Effector memory CD4-positive, alpha-beta T cell (primary cell): ENCODE data around the gene HLTF.

Experiments
- DNase-seq, 3 donors: peaks; one replicate each; pipeline ENCODE4 v3.0.0-alpha.2; 2020
- H3K27ac ChIP-seq: 2 replicates; pipeline ENCODE4 v1.7.0; 2013; ENCODE audit warnings: mild to moderate bottlenecking, low read length, moderate library complexity; ENCODE audit not compliant: insufficient read depth, poor library complexity, severe bottlenecking
- H3K27me3 ChIP-seq: replicated peaks from 2 replicates; pipeline ENCODE4 v1.7.0; 2013; ENCODE audit warnings: mild to moderate bottlenecking, low read length; ENCODE audit not compliant: insufficient read depth, control insufficient read depth, poor library complexity, severe bottlenecking
- H3K36me3 ChIP-seq: 2 replicates; pipeline ENCODE4 v1.7.0; 2013; ENCODE audit warnings: mild to moderate bottlenecking, low read length, moderate library complexity; ENCODE audit not compliant: control insufficient read depth, insufficient read depth
- H3K4me1 ChIP-seq: 2 replicates; pipeline ENCODE4 v1.7.0; 2013; ENCODE audit warnings: low read length, mild to moderate bottlenecking; ENCODE audit not compliant: control insufficient read depth, insufficient read depth, poor library complexity, severe bottlenecking
- H3K4me3 ChIP-seq: 2 replicates; pipeline ENCODE4 v1.7.0; 2013; ENCODE audit warnings: low read length, low read depth, mild to moderate bottlenecking; ENCODE audit not compliant: insufficient read depth, poor library complexity, severe bottlenecking
- H3K9me3 ChIP-seq: 2 replicates; pipeline ENCODE4 v1.7.0; 2013; ENCODE audit warnings: mild to moderate bottlenecking, low read length, moderate library complexity; ENCODE audit not compliant: control insufficient read depth
- total RNA-seq, 3 donors: gene quantifications; one replicate each; lab custom pipeline; 2026; lab: John Stamatoyannopoulos, UW

Gene HLTF
- total RNA-seq = 15.1 to 20.1 (median 15.2) reads per million in 3 donors

- H3K9me3 ChIP-seq = no peaks in the 10 kb centered on the region
- H3K4me3 ChIP-seq = peak within 1 kb of the TSS; percentile 90
- DNase-seq = peak; percentile 80 to 85 (median 83)
- H3K36me3 ChIP-seq = no peaks in the 10 kb centered on the region
- peak within 1 kb of the TSS; percentile 54 for H3K27ac ChIP-seq
- H3K27me3 ChIP-seq = no peaks in the 10 kb centered on the region
- H3K4me1 ChIP-seq = no peaks in the 10 kb centered on the region
Observed at GRCh38 chr3:149086232-149086988, at the start of gene HLTF. Gene HLTF, minus strand, starts transcription at chr3:149086533. Its CDS starts 197 bp downstream, at chr3:149086336.

- Histone ChIP-seq H3K36me3 (no peaks in the 10 kb centered on the region), H3K4me3 (no peak overlapping the region), H3K4me1 (peaks cover 21% of the 10 kb centered on the region), H3K9me3 (no peaks in the 10 kb centered on the region), H3K27ac (no peak overlapping the region), H3K27me3 (no peaks in the 10 kb centered on the region)
- DNase-seq = no peak
Observed at GRCh38 chr3:149134575-149134974, 48.2 kb upstream of the HLTF start.

GRCh38 chr3:149131589-149131988, 45.3 kb upstream of the HLTF start:
- no peak for DNase-seq
- Histone ChIP-seq H3K9me3 (no peaks in the 10 kb centered on the region), H3K4me3 (no peak overlapping the region), H3K4me1 (peaks cover 21% of the 10 kb centered on the region), H3K27me3 (no peaks in the 10 kb centered on the region), H3K27ac (no peak overlapping the region), H3K36me3 (no peaks in the 10 kb centered on the region)

- Histone ChIP-seq H3K4me1 (peaks cover 21% of the 10 kb centered on the region), H3K27me3 (no peaks in the 10 kb centered on the region), H3K36me3 (no peaks in the 10 kb centered on the region), H3K27ac (peak within 1 kb of the TSS; percentile 71), H3K4me3 (peak within 1 kb of the TSS; percentile 97), H3K9me3 (no peaks in the 10 kb centered on the region)
- peak; percentile 71 to 81 (median 72) for DNase-seq
Observed at GRCh38 chr3:149129326-149130205, 43.2 kb upstream of the HLTF start, which contains the start of gene HPS3. Gene HPS3, plus strand, starts transcription at chr3:149129638. Its CDS starts 86 bp downstream, at chr3:149129724.

- DNase-seq = no peak
- Histone ChIP-seq H3K4me3 (peak overlapping the region; percentile 97), H3K36me3 (no peaks in the 10 kb centered on the region), H3K27me3 (no peaks in the 10 kb centered on the region), H3K9me3 (no peaks in the 10 kb centered on the region), H3K27ac (peak overlapping the region; percentile 71), H3K4me1 (peaks cover 21% of the 10 kb centered on the region)
Observed at GRCh38 chr3:149128821-149129220, 42.5 kb upstream of the HLTF start.

- no peaks in the 10 kb centered on the region for H3K36me3 ChIP-seq
Observed at GRCh38 chr3:149122721-149123578, 36.6 kb upstream of the HLTF start.

GRCh38 chr3:149120051-149120972, 34.0 kb upstream of the HLTF start:
- H3K27ac ChIP-seq = no peak overlapping the region
- H3K4me3 ChIP-seq = no peak overlapping the region
- H3K4me1 ChIP-seq = no peaks in the 10 kb centered on the region
- H3K36me3 ChIP-seq = no peaks in the 10 kb centered on the region
- no peaks in the 10 kb centered on the region for H3K9me3 ChIP-seq
- no peak for DNase-seq
- H3K27me3 ChIP-seq = no peaks in the 10 kb centered on the region

More at GRCh38 chr3:149122721-149123578, 36.6 kb upstream of the HLTF start:
- no peak for DNase-seq
- no peaks in the 10 kb centered on the region for H3K4me1 ChIP-seq
- no peak overlapping the region for H3K4me3 ChIP-seq
- H3K27ac ChIP-seq = no peak overlapping the region
- H3K9me3 ChIP-seq = no peaks in the 10 kb centered on the region
- no peaks in the 10 kb centered on the region for H3K27me3 ChIP-seq

GRCh38 chr3:149119466-149119865, 33.1 kb upstream of the HLTF start:
- Histone ChIP-seq H3K9me3 (no peaks in the 10 kb centered on the region), H3K36me3 (no peaks in the 10 kb centered on the region), H3K4me3 (no peak overlapping the region), H3K27ac (no peak overlapping the region), H3K27me3 (no peaks in the 10 kb centered on the region), H3K4me1 (no peaks in the 10 kb centered on the region)
- no peak for DNase-seq

- H3K4me3 ChIP-seq = no peak overlapping the region
- H3K4me1 ChIP-seq = no peaks in the 10 kb centered on the region
- no peaks in the 10 kb centered on the region for H3K27me3 ChIP-seq
- DNase-seq = no peak
- no peaks in the 10 kb centered on the region for H3K36me3 ChIP-seq
- H3K9me3 ChIP-seq = no peaks in the 10 kb centered on the region
- H3K27ac ChIP-seq = no peak overlapping the region
Observed at GRCh38 chr3:149118724-149119123, 32.4 kb upstream of the HLTF start.
